RPMI7951 (cell line): ENCODE results near the gene SLC25A25. TPM values are rescaled to one million over a fixed set of nuclear protein-coding genes. Genes with fewer than 3 reads are reported as not detected.
"Not testable (repeated sequence)": the region's sequence is repeated elsewhere in the genome, so short reads cannot be mapped to it uniquely, and the experiment has no call there.

Experiments
- DNase-seq: peaks from one replicate; pipeline ENCODE4 v3.0.0-alpha.2; 2012; ENCODE audit warnings: low read depth
- total RNA-seq: library from RNA; depleted of rRNA; stranded (reverse); fragments of >200 nt; shearing (Covaris generic); gene quantifications from 2 replicates; pipeline ENCODE4 v1.2.3, GENCODE V29; 2014

Gene SLC25A25
- total RNA-seq, 1 experiment from 2014 or later: 4.6 TPM

DNA sequence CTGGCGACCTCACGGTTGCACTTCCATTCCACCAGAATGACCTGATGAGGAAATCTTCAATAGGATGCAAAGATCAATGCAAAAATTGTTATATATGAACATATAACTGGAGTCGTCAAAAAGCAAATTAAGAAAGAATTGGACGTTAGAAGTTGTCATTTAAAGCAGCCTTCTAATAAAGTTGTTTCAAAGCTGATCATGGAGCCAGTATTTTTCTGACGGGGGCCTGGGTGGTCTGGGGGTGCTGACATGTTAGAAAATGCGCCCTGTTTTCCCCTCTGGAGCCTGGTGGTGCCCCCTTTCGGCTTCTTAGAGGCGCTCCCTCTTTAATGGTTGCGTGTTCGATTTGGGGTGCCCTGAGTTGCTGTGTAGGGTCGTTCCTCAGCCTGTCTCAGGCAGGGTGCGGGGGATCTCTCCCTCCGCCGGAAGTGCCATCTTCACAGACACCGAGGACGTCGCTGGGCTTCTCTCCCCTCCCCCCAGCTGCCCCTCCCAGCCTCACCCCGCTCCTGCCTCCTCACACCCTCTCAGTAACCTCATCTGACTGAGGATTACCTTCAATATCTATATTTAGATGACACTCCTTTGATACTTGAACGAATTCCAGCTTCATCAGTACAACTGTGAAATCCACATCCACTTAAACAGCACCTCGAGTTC is 41.1 kb downstream of the SLC25A25 start:
- no peak for DNase-seq

GRCh38 chr9:128111726-128112125 is 43.7 kb downstream of the SLC25A25 start:
- not testable (repeated sequence) for DNase-seq

DNA sequence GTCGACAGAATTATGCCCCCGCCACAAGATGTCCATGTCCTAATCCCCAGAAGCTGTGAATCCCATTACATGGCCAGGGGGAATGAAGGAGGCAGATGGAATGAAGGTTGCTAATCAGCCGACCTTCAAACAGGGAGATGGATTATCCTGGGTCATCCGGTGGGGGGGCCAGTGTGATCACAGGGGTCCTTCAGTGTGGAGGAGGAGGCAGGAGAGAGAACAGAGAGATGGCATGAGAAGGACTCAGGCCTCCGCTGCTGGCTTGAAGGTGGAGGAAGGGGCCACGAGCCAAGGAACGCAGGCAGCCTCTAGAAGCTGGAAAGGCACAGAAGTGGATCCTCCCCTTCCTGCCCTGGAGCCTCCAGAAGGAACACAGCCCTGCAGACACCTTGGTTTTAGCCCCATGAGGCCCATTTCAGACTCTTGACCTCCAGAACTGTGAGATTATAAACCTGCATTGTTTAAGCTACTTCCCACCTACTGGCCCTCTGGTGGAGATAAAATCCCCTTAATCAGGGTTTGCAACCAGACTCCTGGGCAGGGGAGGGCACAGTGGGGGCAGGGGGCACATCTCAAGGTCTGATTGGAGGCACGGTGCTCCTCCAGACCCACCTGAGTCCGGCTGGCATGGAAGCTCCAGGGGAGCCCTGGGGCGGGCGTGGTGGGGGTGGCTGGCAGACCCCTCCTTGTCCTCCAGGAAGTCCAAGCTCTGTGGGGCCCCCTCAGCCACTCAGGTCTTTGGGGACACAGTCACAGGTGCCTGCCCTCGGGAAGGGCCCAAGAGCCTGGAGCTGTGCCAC is 45.7 kb downstream of the SLC25A25 start:
- no peak for DNase-seq

DNA sequence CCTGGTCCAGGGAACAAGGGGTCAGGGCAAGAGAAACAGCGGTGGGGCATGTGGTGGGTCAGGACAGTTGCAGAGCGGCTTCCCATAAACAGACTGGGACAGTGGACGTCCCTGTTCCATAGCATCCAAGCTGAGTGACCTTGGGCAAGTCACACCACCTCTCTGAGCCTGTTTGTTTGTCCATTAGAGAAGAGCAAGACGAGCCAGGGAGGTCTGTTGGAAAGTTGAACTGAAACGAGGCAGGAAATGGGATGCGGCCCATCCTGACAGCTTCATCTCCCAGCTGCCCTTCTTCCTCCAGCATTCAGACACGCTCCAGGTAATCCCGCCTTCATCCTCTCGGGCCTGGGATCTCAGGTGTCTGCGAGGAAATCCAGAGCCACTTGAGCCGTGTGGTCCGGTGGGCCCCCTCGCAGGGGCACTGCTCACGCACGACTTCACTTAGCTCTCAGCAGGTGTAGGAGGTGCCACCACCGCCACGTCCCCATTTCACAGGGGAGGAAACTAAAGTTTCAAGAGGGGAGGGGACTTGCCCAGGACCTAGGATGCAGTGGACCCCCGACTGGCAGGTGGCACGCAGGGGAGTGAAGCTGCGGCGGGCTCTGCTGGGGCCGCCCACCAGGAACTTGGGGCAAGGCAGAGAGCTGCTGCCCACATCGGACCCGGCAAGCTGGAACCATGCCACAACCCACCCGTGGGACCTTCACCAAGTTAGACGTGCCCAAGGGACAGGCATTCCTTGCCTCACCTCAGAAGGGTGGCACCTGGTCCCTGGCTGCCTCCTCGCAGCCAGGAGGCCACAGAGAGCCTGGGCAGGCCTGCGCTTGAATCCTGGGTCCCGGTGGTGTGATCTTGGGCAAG is 46.5 kb downstream of the SLC25A25 start:
- DNase-seq: no peak

- DNase-seq: no peak
Measured at GRCh38 chr9:128115187-128116103, 47.4 kb downstream of the SLC25A25 start.

GRCh38 chr9:128116104-128117083 is 48.4 kb downstream of the SLC25A25 start:
- no peak for DNase-seq

- peak; percentile 72 for DNase-seq
Measured at GRCh38 chr9:128117613-128118471, 49.8 kb downstream of the SLC25A25 start.

- no peak for DNase-seq
Measured at GRCh38 chr9:128118472-128118857, 50.4 kb downstream of the SLC25A25 start.

- no peak for DNase-seq
Measured at GRCh38 chr9:128118971-128119665, 51.1 kb downstream of the SLC25A25 start.

DNA sequence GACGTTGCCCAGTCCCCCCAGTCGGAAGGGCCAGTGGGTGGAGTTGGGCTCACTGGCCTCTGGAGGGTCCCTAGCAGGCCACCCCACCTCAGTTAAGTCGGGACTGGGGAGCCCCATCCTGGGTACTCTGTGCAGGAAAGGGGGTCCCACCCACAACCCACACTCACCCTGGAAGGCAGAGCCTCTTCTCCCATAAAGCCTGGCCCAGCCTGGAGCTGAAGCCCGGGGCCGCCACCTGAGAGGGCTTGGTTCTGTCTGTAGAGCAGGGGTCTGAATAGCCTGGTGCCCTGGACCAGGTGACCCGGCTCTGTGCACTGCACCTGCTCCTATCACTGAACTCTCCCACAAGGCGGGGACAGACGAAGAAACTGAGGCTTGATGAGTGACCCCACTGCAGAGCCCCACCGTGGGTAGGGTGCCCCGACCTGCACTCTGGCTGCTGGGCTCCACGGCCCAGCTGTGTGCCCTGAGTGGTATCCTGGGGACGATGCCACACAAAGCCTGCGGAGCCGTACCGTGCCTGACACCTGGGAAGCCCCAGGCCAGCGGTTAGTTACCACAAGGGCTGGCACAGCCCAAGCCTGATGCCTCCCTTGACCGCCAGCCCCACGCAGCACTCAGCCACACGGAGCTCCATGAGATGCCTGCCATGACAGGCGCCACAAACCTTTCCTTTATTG is 52.2 kb downstream of the SLC25A25 start:
- no peak for DNase-seq

DNA sequence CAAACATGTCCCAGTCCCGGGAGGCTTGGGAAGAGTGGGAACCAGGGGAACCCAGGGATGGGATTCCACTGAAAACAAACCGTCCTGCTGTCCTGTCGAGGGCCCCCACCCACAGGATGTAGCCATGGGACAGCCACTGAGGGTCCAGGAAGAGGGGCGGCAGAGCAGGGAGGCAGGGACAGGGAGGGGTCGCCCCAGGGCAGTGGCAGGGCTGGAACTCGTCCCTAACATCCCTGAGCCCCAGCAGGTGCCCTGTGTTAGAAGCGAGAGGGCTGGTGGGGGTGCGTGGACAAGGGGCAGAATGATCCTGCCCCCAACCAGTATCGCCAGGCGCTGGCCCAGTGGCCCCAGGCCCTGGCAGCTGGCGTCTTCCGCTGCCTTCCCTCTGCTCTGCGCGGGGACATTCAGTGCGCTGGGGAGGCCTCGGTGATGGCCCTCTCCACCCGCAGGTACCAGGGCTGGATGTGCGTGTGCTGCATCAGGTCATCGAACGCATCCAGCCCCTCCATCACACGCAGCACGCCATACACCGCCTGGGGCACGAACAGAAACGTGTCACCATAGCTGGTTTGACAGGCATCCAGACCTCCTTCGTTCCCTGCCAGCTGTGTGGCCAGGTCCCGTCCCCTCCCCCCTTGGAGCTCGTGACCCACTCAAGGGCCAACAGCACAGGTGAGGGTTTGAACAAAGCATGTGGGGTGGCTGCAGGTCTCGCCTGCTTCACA is 52.9 kb downstream of the SLC25A25 start:
- DNase-seq: no peak

DNA sequence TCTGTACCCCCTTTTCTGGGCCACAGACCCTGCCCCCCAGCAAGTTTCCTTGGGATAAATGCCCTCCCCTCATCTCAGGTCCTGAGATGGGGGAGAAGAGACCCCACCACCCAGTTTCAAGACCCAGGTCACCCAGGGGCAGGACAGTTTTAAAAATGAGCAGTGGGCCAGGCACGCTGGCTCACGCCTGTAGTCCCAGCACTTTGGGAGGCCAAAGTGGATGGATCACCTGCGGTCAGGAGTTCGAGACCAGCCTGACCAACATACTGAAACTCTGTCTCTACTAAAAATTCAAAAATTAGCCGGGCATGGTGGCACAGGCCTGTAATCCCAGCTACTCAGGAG is 53.4 kb downstream of the SLC25A25 start:
- DNase-seq: no peak

DNA sequence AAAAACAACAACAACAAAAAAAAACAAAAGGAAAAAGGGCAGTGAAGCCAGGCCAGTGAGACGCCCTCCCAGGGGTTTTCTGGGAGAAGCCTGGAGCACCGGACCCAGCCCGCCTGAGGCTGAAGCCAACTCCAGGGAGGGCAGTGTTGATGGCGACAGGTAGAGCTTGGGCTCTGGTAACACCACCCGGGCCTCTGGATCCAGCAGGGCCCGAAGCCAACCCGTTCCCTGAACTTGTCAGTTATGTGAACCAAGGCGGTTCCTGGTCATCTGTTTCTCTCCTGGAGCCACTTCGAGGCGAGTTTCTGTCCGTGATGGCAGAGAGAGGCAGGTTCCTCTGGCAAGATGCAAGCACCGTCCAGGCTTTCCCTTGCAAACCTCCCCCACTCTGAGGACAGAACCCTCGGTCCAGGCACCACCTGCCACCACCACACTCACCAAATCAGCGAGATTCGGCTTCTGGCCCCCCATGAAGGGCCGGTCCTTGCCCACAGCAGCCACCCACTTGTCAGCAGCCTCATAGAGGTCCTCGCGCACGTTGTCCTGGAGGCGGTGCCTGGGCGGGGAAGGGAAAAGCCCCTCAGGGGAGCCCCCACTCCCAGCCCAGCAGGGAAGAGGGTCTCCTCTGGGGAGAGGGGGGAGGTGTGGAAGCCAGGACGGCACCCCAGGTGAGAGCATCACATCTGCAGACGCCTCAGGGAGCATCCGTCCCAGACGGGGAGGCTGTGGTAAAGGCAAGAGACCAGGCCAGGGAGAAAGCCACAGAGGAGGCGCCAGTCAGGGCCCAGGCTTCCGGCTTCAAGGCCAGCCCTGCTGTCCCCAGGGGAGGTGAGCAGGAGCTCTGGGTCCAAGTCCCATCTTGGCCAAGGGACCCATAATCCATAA is 54.1 kb downstream of the SLC25A25 start:
- DNase-seq: no peak

- DNase-seq: no peak
Measured at GRCh38 chr9:128122809-128123175, 54.8 kb downstream of the SLC25A25 start.

GRCh38 chr9:128123451-128124080 is 55.5 kb downstream of the SLC25A25 start:
- DNase-seq: no peak

- no peak for DNase-seq
Measured at GRCh38 chr9:128124451-128124850, 56.4 kb downstream of the SLC25A25 start.
